DLD1 (cell line): ENCODE measurements around the gene ZNF197.
"Not testable (repeated sequence)": the region's sequence is repeated elsewhere in the genome, so short reads cannot be mapped to it uniquely, and the experiment has no call there.

Experiments used
- in situ Hi-C: cut with HindIII; loops from 2 replicates; pipeline ENCODE4 v1.10.0; 2017; ENCODE audit warnings: low sequenced_read_pairs

ZNF197 gene

GRCh38 chr3:44661189-44661588 is 36.4 kb downstream of the ZNF197 start:
- in situ Hi-C loops: no loop called here

GRCh38 chr3:44665173-44665572 is 40.3 kb downstream of the ZNF197 start:
- in situ Hi-C loops: no loop called here

GRCh38 chr3:44666346-44666745 is 41.5 kb downstream of the ZNF197 start:
- in situ Hi-C loops: no loop called here

GRCh38 chr3:44669760-44670159 is 44.9 kb downstream of the ZNF197 start:
- in situ Hi-C loops: no loop called here

- in situ Hi-C loops: not testable (repeated sequence)
Observed at GRCh38 chr3:44673466-44673865, 48.6 kb downstream of the ZNF197 start.

- in situ Hi-C loops: no loop called here
Observed at GRCh38 chr3:44674211-44674610, 49.4 kb downstream of the ZNF197 start.

- in situ Hi-C loops: no loop called here
Observed at GRCh38 chr3:44678480-44679116, 53.8 kb downstream of the ZNF197 start.

GRCh38 chr3:44680921-44681455 is 56.2 kb downstream of the ZNF197 start:
- in situ Hi-C loops: no loop called here

- in situ Hi-C loops: no loop called here
Observed at GRCh38 chr3:44682182-44682896, 57.5 kb downstream of the ZNF197 start.

GRCh38 chr3:44685128-44685800 is 60.4 kb downstream of the ZNF197 start:
- in situ Hi-C loops: no loop called here

- in situ Hi-C loops: no loop called here
Observed at GRCh38 chr3:44687898-44688297, 63.1 kb downstream of the ZNF197 start.
